NCI-H1105 treated with DMSO at 0.1 percent for 48 hours (cell line): Measurements from ENCODE around the gene STX16.

Experiments
- DNase-seq: peaks from one replicate; lab custom pipeline; 2025; lab: John Stamatoyannopoulos, UW

STX16 gene

GRCh38 chr20:58710481-58711265 is 59.6 kb downstream of the STX16 start:
- DNase-seq, result no peak

DNA sequence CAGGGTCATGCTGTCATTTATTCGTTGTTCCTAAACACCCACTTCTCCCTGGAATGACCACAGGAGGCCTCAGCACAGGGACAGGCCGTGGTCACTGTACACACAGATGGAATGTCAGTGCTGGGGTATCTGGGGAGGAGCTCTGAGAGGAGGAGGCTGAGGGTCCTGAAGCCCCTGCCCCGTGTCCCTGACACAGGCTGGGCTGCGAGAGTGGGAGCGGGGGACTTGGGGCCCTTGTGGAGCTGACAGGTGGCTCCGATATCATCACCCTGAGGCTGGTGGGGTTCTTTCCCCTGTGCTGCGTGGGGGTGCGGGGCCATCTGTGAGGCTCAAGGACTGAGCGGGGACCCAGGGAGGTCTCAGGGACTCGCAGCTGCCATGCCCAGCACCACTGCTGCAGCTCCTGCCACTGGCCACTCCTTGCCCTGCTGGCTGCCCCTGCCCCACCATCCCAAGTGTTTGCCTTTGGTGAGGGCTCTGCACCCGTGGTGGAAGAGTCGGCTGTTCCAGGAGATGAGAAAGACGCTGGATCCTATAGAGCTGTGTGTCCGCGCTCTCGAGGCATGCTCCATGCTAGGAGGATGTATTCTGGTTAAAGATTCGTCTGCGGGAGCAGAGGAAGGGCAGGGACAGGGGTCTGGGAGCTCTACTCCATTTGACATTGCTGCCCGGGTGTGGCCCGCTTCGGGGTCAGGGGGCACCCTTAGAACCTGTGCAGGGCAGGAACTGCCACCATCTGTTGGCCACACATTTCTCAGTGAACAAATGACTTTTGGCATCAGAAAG is 60.4 kb downstream of the STX16 start:
- no peak for DNase-seq

DNA sequence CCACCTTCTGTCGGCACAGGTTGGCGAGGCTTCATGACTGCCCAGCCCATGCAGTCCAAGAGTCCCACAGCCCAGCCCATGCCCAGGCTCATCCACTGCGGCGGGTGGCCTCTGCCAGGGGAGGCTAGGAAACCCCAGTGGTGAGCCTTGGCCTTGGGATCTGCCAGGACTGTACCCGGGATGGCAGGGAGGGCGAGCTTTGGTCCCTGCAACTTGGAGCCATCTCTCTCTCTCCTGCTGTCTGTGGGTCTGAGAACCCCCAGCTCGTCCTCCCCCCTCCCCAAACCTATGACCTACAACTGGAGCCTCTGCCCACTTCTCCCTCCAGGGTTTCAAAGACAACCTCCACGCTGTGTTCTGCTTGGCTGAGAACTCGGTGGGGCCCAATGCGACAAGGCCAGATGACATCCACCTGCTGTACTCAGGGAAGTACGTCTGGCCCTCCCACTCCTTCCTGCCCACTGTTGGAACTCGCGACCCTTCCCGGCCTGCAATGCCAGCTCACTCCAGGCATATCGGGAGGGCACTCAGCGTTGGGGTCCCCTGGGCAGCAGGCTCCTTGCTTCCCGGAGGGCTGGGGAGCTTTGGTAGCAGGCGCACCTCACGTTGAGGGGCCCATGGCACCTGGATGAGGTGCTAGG is 61.2 kb downstream of the STX16 start:
- DNase-seq, result no peak

DNA sequence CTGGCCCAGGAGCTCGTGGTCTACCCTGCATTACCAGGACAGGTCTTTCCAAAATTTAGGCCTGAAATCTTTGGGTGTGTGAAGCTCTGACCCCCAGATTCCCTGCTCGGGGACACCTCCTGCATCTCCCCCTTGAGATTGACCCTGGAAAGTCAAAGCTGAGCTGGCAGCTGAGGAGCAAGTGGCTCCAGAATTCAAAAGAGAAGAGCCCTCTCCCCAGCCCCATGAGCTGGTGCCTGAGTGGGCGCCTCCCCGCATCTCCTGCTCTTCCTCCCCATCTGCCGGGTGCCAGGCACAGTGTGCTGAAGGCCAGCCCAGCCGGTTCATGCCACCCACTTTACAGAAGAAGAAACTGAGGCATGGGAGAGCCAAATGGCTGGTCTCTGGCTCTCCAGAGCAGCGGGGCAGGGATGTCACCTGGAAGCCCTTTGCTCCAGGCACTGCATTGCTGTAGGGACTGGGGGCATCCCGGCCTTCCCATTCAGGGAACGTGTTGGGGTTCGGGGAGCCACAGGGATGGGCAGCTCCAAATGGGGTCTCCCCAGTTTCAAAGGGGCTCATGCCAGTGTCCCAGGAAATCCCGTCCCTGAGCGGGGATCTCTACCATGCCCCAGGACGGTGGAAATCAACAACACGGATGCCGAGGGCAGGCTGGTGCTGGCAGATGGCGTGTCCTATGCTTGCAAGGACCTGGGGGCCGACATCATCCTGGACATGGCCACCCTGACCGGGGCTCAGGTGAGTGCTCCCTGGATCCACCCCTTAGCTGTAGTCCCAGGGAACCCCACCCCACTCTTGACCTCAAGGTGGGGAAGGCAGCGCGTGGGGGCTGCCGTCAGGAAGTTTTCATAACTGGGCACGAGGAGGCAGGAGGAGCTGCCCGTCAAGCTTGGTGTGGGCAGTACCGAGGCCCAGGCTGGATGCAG is 62.0 kb downstream of the STX16 start:
- no peak for DNase-seq

- no peak for DNase-seq
Measured at GRCh38 chr20:58713801-58714339, 62.8 kb downstream of the STX16 start.

- DNase-seq, result no peak
Measured at GRCh38 chr20:58714340-58714922, 63.3 kb downstream of the STX16 start.

- no peak for DNase-seq
Measured at GRCh38 chr20:58714923-58715351, 63.9 kb downstream of the STX16 start.

GRCh38 chr20:58715391-58715800 is 64.3 kb downstream of the STX16 start:
- no peak for DNase-seq

- no peak for DNase-seq
Measured at GRCh38 chr20:58715801-58716475, 64.9 kb downstream of the STX16 start.

- peak; percentile 57 for DNase-seq
Measured at GRCh38 chr20:58716476-58717277, 65.6 kb downstream of the STX16 start.

DNA sequence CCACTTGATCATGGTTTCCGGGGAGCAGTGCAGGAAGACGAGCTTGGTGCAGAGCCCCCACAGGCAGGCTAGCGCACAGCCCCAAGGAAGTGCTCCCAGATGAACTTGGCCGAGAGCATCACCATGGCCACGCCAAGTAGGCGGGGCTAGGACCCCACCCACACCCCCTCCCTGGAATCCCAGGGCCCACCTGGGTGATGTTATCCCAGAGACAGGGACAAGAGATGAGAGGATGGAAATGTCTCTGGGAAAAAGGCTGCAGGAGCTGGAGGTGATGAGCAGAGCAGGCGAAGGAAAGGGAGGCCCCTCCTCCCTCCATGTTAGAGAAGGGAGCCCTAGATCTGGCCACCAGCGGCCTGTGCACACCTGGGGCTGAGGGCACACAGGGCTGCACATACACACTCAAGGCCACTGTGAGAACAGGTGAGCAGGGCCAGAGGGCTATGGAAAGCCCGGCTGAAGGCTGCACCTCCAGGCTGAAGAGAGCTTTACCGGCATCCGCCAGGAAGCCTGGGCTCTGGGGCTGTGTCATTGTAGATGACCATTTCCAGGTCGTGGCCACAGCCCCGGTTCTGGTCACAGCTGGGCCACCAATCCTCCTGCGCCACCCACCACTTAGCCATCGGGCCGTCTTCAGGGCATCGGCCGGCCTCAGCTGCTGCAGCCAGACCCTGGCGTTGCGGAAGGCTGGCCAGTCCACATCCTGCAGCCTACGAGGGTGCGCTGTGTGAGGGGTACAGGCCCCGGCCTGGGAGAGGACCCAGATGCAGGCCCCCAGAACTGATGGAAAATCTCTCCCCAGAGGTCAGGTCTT is 66.4 kb downstream of the STX16 start:
- no peak for DNase-seq

DNA sequence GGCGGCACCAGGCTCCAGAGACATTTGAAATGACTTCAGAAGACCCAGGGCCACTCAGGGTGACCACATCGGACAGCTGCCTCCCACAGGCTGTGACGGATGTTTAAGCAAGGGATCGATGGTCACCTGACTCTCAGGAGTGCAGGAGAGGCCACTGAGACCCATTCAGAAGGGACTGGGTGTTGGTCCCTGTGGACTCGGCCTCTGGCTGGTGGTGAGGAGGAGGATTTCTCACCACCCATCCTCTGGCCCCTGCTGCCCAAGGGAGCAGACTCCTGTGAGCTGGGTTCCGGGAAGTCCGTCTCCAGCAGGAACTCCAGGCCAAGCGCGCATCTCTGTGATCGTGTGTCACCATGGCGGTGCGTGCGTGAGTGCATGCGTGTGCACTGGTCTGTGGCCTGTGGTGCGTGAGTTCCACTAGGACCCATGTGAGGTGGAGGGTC is 67.1 kb downstream of the STX16 start:
- DNase-seq, result no peak

DNA sequence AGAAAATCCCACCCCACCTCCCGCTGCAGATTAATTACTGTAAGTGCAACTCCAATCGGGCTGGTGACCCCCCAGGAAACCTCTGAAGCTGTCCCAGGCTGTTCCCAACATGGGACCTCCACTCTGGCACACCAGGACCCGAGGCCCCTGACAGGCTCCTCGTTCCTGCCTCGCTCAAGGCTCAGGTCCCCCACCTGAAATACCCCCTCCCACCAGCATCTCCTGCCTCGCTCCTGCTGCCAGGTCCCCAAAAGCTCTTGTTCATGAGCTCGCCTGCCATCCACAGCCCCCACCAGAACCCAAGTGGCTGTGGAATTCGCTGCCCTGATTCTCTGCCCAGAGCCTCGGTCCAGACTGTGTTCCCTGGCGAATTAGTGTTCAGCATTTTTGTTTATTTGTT is 67.6 kb downstream of the STX16 start:
- no peak for DNase-seq

GRCh38 chr20:58719258-58719657 is 68.2 kb downstream of the STX16 start:
- no peak for DNase-seq

DNA sequence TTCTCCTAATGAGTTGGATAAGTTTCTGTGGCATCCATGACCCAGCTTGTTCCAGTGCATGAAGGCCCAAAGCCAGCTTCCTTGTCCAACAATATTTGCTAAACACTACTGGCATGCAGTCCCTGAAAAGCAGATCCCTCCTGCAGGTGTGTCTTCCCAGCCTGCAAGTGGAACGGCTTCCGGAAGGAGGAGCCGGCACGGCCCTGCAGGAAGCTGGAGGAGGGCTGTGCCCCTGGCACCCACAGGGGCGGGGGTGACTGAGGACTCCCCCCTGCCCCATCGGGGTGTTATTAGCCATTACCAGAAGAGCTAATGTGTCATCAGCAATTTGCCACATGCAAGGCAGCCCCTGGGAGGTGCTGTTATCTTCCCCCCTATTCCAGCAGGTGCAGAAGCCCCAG is 68.9 kb downstream of the STX16 start:
- DNase-seq, result no peak

DNA sequence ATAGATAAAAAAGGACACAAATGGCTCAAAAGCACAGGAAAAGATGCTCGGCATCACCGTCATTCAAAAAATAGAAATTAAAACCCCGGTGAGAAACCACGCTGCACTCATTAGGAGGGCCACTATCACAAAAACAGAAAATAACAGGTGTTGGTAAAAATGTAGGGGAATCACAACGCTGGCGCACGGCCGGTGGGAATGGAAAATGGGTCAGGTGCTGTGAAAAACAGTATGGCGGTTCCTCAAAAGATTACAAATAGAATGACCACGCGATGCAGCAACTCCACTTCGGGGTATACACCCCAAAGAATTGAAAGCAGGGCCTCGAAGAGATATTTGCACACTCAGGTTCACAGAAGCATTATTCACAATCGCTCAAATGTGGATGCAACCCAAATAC is 69.8 kb downstream of the STX16 start:
- DNase-seq, result no peak

DNA sequence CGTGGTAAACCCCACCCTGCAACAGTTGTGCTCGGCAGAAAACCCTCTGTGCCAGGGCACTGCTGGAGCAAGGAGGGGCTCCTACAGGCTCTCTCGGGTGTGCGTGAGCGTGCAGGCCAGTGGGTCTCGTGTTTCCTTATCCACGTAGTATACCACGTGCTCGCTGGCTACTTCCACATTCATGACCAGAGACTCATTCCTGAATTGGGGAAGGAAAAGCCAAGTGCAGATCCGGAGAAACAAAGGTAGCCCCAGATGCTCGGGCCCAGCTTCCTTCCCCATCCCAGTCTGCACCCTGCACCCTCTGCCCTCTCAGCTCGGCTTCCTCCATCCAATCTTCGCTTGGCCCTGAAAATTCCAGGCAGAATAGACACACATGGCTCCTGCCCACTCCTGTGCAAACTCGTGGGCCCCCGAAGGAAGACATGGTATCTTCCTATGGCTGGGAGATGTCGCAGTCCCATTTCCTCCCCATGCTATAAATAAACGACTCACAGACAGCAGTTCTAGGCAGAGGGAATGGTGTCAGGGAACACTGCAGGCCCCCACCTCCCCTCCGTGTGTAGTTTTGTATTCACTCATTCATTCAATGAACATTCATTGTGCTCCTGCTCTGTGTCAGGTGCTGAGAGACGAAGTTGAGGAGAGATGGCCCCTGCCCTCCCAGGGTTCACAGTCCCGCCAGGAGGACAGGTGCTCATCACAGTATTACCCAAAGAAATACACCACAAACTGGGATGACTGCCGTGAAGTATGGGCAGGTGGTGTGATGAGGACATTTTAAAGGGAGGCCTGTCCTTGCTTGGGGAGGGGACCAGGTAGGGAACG is 71.1 kb downstream of the STX16 start:
- no peak for DNase-seq
